Measurements from ENCODE around the gene METRN.
"Not testable (repeated sequence)": the region's sequence is repeated elsewhere in the genome, so short reads cannot be mapped to it uniquely, and the experiment has no call there.

The METRN gene

GRCh38 chr16:754121-754607 is 39.2 kb downstream of the METRN start:
- in situ Hi-C loops (cut with MboI; ENCODE audit: low sequenced_read_pairs), result not testable (repeated sequence)

DNA sequence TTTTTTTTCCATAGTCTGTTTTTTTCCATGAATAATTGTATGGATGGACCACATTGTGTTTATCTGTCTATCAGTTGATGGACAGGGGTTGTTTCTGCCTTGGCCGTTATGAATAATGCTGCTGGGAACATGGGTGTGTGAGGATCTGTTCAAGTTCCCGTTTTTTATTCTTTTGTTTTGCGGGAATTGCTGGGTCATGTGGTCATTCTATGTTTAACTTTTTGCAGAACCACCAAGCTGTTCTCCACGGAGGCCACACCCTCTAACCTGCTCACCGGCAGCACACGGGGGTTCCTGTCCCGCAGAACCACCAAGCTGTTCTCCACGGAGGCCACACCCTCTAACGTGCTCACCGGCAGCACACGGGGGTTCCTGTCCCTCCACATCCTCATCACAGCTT is 39.7 kb downstream of the METRN start:
- in situ Hi-C loops (cut with MboI; ENCODE audit: low sequenced_read_pairs), result no loop called here

GRCh38 chr16:756428-756827 is 41.5 kb downstream of the METRN start:
- in situ Hi-C loops (cut with MboI; ENCODE audit: low sequenced_read_pairs), result no loop called here

DNA sequence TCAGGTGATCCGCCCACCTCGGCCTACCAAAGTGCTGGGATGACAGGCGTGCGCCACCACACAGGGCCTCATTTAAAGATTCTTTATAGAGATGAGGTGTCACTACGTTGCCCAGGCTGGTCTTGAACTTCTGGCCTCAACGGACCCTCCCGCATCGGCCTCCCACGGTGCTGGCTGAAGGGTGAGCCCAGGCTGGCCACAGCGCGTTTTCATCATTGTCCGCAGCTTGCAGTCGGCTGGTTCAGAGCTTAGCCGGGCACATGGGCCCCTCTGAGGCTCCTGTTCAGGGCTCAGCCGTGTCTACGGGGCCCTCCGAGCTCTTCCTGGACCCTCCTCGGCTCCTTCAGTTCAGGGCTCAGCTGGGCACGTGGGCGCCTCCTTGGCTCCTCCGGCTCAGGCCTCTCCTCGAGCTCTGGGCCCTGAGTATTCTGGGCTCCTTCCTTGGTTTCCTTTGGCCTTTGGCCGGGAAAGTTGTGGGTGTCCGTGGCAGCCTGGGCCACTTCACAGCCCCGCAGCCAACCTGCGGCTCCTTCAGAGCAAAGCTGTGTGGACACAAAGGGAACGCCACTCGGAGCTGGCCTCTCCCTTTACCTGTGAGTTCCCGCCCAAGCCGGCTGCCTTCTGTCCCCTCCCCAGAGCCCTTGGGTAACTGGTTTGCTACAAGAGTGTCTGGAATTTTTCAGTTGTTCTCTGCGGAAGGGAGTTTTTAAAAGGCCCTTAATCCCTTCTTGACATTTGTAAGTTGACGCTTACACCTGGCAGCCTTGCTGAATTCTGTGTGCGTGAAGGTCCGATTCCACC is 44.4 kb downstream of the METRN start:
- in situ Hi-C loops (cut with MboI; ENCODE audit: low sequenced_read_pairs), result no loop called here

DNA sequence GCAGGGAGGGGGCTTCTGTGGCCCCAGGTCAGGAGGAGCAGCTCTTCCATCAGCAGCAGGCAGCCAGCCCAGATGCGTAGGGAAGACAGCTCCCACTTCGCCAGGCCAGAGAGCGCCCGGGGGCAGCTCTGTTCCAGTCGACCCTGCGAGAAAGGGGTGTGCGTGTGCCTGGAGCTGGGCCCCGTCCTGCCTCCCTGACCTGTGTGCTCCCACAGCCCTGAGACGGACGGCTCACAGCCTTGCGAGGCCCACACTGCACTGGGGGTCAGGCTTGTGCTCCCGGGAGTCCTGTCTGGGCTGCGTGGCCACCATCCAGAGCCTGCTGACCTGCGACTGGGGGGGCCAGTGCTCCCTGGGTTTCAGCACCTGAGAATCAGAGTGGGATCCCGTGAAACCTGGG is 45.1 kb downstream of the METRN start:
- in situ Hi-C loops (cut with MboI; ENCODE audit: low sequenced_read_pairs), result no loop called here

- in situ Hi-C loops (cut with MboI; ENCODE audit: low sequenced_read_pairs), result no loop called here
Observed at GRCh38 chr16:760545-761343, 45.8 kb downstream of the METRN start, which contains the start of gene MSLN. MSLN (plus strand) TSS chr16:760734; CDS start chr16:762681, 1,947 bp downstream.

DNA sequence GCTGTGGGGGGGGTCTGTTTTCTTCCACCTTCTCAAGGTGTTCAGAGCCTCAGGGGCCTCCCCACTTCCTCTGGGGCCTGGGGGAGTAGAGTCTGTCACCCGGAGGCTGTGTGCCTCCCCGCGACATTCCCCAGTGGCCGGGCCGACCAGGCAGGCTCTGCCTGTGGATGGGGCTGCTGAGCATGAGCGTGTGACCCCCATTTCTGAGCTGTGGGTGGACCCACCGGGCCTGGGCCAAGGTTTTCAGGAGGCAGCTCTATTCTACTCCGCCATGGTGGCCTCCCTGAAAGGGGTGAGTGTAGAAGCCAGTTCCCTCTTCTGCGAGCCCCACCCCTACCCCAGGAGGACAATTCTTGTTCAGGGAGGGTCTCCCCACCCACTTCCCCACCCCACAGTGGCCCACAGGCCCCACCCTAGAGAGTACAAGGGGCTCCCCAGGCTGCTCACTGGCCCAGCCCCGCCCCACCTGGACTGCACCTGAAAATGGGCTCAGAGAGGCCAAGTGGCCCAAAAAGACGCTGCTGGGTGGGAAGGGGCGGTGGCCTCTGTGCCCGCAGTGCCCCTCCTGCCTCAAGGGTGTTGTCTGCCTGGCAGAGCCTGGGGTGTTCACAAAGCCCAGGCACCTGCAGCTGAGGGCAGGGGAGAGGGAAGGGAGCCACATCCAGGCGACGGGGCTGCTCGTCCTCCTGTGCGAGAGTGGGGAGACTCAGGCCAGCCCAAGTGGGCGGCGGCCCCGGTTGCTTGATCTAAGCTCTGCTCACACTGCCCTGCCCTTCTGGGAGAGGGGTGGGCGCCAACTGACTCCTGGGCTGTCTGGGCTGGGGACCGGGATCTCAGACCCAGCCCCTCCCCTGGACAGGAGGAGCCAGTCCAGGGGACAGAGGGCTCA is 47.0 kb downstream of the METRN start:
- in situ Hi-C loops (cut with MboI; ENCODE audit: low sequenced_read_pairs), result no loop called here

GRCh38 chr16:762595-763268 is 47.8 kb downstream of the METRN start:
- in situ Hi-C loops (cut with MboI; ENCODE audit: low sequenced_read_pairs), result no loop called here

DNA sequence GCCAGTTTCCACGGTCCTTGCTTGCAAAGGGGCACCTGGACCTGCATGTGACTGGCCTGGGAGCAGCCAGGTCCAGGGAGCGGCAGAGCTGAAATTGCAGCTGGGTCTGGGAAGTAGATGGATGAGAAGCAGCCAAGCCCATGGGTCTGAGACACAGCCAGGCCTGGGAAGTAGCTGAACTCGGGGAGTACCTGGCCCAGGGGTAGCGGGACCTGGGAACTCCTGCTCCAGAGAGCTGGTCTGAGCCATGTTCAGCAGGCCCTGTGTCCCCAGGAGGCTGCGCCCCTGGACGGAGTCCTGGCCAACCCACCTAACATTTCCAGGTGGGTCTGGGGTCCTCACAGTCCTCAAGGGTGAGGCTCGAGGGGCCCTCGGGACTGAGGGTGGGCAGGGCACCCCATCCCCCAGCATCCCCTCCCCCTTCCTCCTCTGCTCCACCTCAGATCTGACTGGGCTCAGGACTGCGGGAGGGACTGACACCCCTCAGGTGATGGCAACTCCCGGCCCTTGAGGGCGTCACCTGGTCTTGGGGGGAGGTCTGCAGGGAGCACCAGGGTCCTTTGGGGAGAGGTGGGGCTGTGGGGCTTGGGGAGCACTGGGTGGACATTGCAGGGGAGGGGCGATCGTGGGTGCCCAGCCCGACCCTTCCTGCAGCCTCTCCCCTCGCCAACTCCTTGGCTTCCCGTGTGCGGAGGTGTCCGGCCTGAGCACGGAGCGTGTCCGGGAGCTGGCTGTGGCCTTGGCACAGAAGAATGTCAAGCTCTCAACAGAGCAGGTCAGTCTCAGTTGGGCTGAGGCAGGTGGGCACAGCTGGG is 48.7 kb downstream of the METRN start:
- in situ Hi-C loops (cut with MboI; ENCODE audit: low sequenced_read_pairs), result no loop called here

GRCh38 chr16:764184-764750 is 49.3 kb downstream of the METRN start:
- in situ Hi-C loops (cut with MboI; ENCODE audit: low sequenced_read_pairs), result no loop called here

- in situ Hi-C loops (cut with MboI; ENCODE audit: low sequenced_read_pairs), result no loop called here
Observed at GRCh38 chr16:764848-765487, 50.0 kb downstream of the METRN start.

- in situ Hi-C loops (cut with MboI; ENCODE audit: low sequenced_read_pairs), result no loop called here
Observed at GRCh38 chr16:765488-765865, 50.6 kb downstream of the METRN start.

DNA sequence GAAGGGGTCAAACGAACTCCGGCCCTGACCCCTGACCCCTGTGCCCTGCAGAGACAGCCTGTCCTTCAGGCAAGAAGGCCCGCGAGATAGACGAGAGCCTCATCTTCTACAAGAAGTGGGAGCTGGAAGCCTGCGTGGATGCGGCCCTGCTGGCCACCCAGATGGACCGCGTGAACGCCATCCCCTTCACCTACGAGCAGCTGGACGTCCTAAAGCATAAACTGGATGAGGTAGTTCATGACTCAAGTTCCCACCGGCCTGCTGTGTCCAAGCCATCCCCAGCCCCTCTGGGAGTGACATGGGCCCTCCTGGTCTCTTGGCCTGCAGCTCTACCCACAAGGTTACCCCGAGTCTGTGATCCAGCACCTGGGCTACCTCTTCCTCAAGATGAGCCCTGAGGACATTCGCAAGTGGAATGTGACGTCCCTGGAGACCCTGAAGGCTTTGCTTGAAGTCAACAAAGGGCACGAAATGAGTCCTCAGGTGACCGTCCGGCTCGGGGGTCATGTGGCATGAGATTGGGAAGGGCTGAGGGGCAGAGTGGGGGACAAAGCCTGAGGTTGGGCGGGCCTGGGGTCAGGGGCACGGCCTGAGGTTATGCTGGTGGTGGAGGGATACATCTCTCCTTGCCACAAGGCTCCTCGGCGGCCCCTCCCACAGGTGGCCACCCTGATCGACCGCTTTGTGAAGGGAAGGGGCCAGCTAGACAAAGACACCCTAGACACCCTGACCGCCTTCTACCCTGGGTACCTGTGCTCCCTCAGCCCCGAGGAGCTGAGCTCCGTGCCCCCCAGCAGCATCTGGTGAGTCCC is 51.3 kb downstream of the METRN start:
- in situ Hi-C loops (cut with MboI; ENCODE audit: low sequenced_read_pairs), result no loop called here

DNA sequence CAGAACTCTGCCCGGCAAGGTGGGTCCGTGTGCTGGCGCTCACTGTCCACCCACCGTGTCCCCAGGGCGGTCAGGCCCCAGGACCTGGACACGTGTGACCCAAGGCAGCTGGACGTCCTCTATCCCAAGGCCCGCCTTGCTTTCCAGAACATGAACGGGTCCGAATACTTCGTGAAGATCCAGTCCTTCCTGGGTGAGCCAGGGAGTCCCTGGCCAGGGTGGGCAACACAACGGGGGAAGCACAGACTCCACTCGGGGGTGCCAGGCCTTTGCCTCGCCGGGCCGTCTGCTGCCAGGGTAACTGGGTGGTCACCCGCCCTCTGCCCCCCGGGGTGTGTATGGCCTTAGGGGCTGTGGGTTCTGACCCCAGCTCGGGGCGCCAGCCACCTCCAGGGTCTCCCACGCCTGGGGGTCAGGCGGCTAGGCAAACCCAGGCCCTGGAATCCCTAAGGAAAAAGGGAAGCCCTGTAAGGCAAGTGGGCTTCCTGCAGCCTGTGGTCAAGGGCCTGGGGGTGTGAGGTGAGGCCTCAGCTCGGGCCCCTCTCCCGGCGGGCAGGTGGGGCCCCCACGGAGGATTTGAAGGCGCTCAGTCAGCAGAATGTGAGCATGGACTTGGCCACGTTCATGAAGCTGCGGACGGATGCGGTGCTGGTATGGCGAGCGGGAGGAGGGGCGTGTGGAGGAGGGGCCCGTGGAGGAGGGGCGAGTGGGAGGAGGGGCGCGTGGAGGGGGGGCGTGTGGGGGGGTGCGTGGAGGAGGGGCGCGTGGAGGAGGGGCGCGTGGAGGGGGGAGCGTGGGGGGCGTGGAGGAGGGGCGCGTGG is 52.1 kb downstream of the METRN start:
- in situ Hi-C loops (cut with MboI; ENCODE audit: low sequenced_read_pairs), result no loop called here

GRCh38 chr16:767743-768235 is 52.9 kb downstream of the METRN start:
- in situ Hi-C loops (cut with MboI; ENCODE audit: low sequenced_read_pairs), result no loop called here

- in situ Hi-C loops (cut with MboI; ENCODE audit: low sequenced_read_pairs), result no loop called here
Observed at GRCh38 chr16:768428-768827, 53.5 kb downstream of the METRN start.

Data from hTERT RPE-1 (cell line).